Measurements from ENCODE around the gene BRSK1. TPM values are rescaled to one million over a fixed set of nuclear protein-coding genes. Genes with fewer than 3 reads are reported as not detected.

The BRSK1 gene
- total RNA-seq, 1 donor: 4.0 TPM

GRCh38 chr19:55358493-55358892 is 74.7 kb downstream of the BRSK1 start:
- H3K9me3 ChIP-seq (ENCODE audit: low read depth, low read length): no peaks in the 10 kb centered on the region
- H3K4me1 ChIP-seq (ENCODE audit: insufficient read depth, low read length): peaks cover 3% of the 10 kb centered on the region
- H3K27ac ChIP-seq (ENCODE audit: low read depth, low read length): no peak overlapping the region
- H3K4me2 ChIP-seq (ENCODE audit: insufficient read depth, low read length): no peak overlapping the region
- H3K27me3 ChIP-seq (ENCODE audit: insufficient read depth, low read length): peaks cover 26% of the 10 kb centered on the region
- H3K4me3 ChIP-seq (ENCODE audit: insufficient read depth, low read length): no peak overlapping the region
- no peaks in the 10 kb centered on the region for H4K20me1 ChIP-seq (ENCODE audit: insufficient read depth, low read length)
- H3K79me2 ChIP-seq (ENCODE audit: insufficient read depth, low read length): no peaks in the 10 kb centered on the region
- no peak for DNase-seq (ENCODE audit: insufficient read length, low spot score, missing footprints)
- H3K36me3 ChIP-seq (ENCODE audit: insufficient read depth, low read length): no peaks in the 10 kb centered on the region
- no peak for TF ChIP-seq CTCF (IDR thresholded peaks at IDR 0.05; ENCODE audit: extremely low read depth, low read depth, low read length)
- H2AFZ ChIP-seq (ENCODE audit: low read length): no peak overlapping the region

GRCh38 chr19:55358943-55359908 is 75.4 kb downstream of the BRSK1 start:
- no peaks in the 10 kb centered on the region for H4K20me1 ChIP-seq (ENCODE audit: insufficient read depth, low read length)
- no peaks in the 10 kb centered on the region for H3K4me1 ChIP-seq (ENCODE audit: insufficient read depth, low read length)
- no peak for TF ChIP-seq CTCF (IDR thresholded peaks at IDR 0.05; ENCODE audit: extremely low read depth, low read depth, low read length)
- no peak overlapping the region for H3K4me3 ChIP-seq (ENCODE audit: insufficient read depth, low read length)
- no peaks in the 10 kb centered on the region for H3K79me2 ChIP-seq (ENCODE audit: insufficient read depth, low read length)
- H3K36me3 ChIP-seq (ENCODE audit: insufficient read depth, low read length): no peaks in the 10 kb centered on the region
- peaks cover 22% of the 10 kb centered on the region for H3K27me3 ChIP-seq (ENCODE audit: insufficient read depth, low read length)
- H3K4me2 ChIP-seq (ENCODE audit: insufficient read depth, low read length): no peak overlapping the region
- H2AFZ ChIP-seq (ENCODE audit: low read length): no peak overlapping the region
- no peak for DNase-seq (ENCODE audit: insufficient read length, low spot score, missing footprints)
- H3K9me3 ChIP-seq (ENCODE audit: low read depth, low read length): no peaks in the 10 kb centered on the region
- no peak overlapping the region for H3K27ac ChIP-seq (ENCODE audit: low read depth, low read length)

GRCh38 chr19:55360902-55361301 is 77.1 kb downstream of the BRSK1 start:
- Histone ChIP-seq H3K9me3 (ENCODE audit: low read depth, low read length) (no peaks in the 10 kb centered on the region), H3K27ac (ENCODE audit: low read depth, low read length) (no peak overlapping the region), H3K4me1 (ENCODE audit: insufficient read depth, low read length) (no peaks in the 10 kb centered on the region), H3K79me2 (ENCODE audit: insufficient read depth, low read length) (no peaks in the 10 kb centered on the region), H3K27me3 (ENCODE audit: insufficient read depth, low read length) (peaks cover 13% of the 10 kb centered on the region), H4K20me1 (ENCODE audit: insufficient read depth, low read length) (no peaks in the 10 kb centered on the region), H3K4me2 (ENCODE audit: insufficient read depth, low read length) (no peak overlapping the region), H3K4me3 (ENCODE audit: insufficient read depth, low read length) (no peak overlapping the region), H3K36me3 (ENCODE audit: insufficient read depth, low read length) (no peaks in the 10 kb centered on the region), H2AFZ (ENCODE audit: low read length) (no peak overlapping the region)
- no peak for DNase-seq (ENCODE audit: insufficient read length, low spot score, missing footprints)
- no peak for TF ChIP-seq CTCF (IDR thresholded peaks at IDR 0.05; ENCODE audit: extremely low read depth, low read depth, low read length)

Small RNA genes lying within 50 kb of the gene (small RNA-seq; reads per million reads assigned to genes)
- not detected for gene MIR6802
- not detected for gene MIR6803

Other genes with a start within 250 kb of the BRSK1 start
- not detected in 2 replicates for gene GP6, start 245.7 kb upstream of the BRSK1 start, total RNA-seq
- 9.7 and 12.7 TPM in 2 replicates for gene RDH13, start 220.8 kb upstream of the BRSK1 start, total RNA-seq
- gene EPS8L1, start 208.1 kb upstream of the BRSK1 start, total RNA-seq: 0.29 and 1.1 TPM in 2 replicates
- gene PPP1R12C, start 166.4 kb upstream of the BRSK1 start, total RNA-seq: 49.2 and 55.0 TPM in 2 replicates
- gene TNNT1, start 134.8 kb upstream of the BRSK1 start, total RNA-seq: 0.29 TPM in 1 of 2 replicates, not detected in the other
- gene TNNI3, start 126.3 kb upstream of the BRSK1 start, total RNA-seq: not detected in 2 replicates
- gene DNAAF3, start 117.4 kb upstream of the BRSK1 start, total RNA-seq: 0.59 and 0.72 TPM in 2 replicates
- not detected in 2 replicates for gene SYT5, start 103.7 kb upstream of the BRSK1 start, total RNA-seq
- 0.88 and 1.1 TPM in 2 replicates for gene PTPRH, start 74.5 kb upstream of the BRSK1 start, total RNA-seq
- 1.5 and 2.5 TPM in 2 replicates for gene TMEM86B, start 55.2 kb upstream of the BRSK1 start, total RNA-seq
- 27.1 and 32.6 TPM in 2 replicates for gene PPP6R1, start 25.0 kb upstream of the BRSK1 start, total RNA-seq
- gene HSPBP1, start 3.9 kb upstream of the BRSK1 start, total RNA-seq: 20.6 and 26.4 TPM in 2 replicates
- under 0.01 and 0.29 TPM in 2 replicates for gene TMEM150B, start 41.3 kb downstream of the BRSK1 start, total RNA-seq
- gene KMT5C, start 55.9 kb downstream of the BRSK1 start, total RNA-seq: 9.7 and 10.9 TPM in 2 replicates
- not detected in 2 replicates for gene COX6B2, start 70.7 kb downstream of the BRSK1 start, total RNA-seq
- not detected in 2 replicates for gene GARIN5B, start 79.3 kb downstream of the BRSK1 start, total RNA-seq
- gene IL11, start 86.5 kb downstream of the BRSK1 start, total RNA-seq: 0.36 and 1.2 TPM in 2 replicates
- not detected in 2 replicates for gene TMEM190, start 92.8 kb downstream of the BRSK1 start, total RNA-seq
- gene TMEM238, start 100.3 kb downstream of the BRSK1 start, total RNA-seq: 0.29 TPM in 1 of 2 replicates, not detected in the other
- gene RPL28, start 101.9 kb downstream of the BRSK1 start, total RNA-seq: 223 and 310 TPM in 2 replicates
- gene UBE2S, start 123.8 kb downstream of the BRSK1 start, total RNA-seq: 37.3 and 66.9 TPM in 2 replicates
- not detected in 2 replicates for gene SHISA7, start 159.3 kb downstream of the BRSK1 start, total RNA-seq
- 55.4 and 65.1 TPM in 2 replicates for gene ISOC2, start 177.6 kb downstream of the BRSK1 start, total RNA-seq
- gene C19orf85, start 180.8 kb downstream of the BRSK1 start, total RNA-seq: not detected in 2 replicates
- gene ZNF628, start 192.6 kb downstream of the BRSK1 start, total RNA-seq: 1.5 and 2.9 TPM in 2 replicates
- gene NAT14, start 201.2 kb downstream of the BRSK1 start, total RNA-seq: 8.3 and 11.2 TPM in 2 replicates
- 22.7 and 77.4 TPM in 2 replicates for gene SSC5D, start 204.4 kb downstream of the BRSK1 start, total RNA-seq